Inferior parietal cortex (tissue), 1 donor: Measurements from ENCODE around the gene PARP1.
"Not testable (repeated sequence)": the region's sequence is repeated elsewhere in the genome, so short reads cannot be mapped to it uniquely, and the experiment has no call there.

Experiments used
- DNase-seq: peaks from one replicate; pipeline ENCODE4 v3.0.0-alpha.2; 2016; ENCODE audit errors: extremely low spot score

The PARP1 gene

GRCh38 chr1:226428791-226429461, 21.0 kb upstream of the PARP1 start:
- no peak for DNase-seq

- no peak for DNase-seq
Observed at GRCh38 chr1:226428348-226428747, 20.5 kb upstream of the PARP1 start.

- DNase-seq = no peak
Observed at GRCh38 chr1:226427131-226427530, 19.2 kb upstream of the PARP1 start.

- not testable (repeated sequence) for DNase-seq
Observed at GRCh38 chr1:226426395-226426794, 18.5 kb upstream of the PARP1 start.

- no peak for DNase-seq
Observed at GRCh38 chr1:226425431-226426031, 17.6 kb upstream of the PARP1 start.

GRCh38 chr1:226425004-226425378, 17.1 kb upstream of the PARP1 start:
- DNase-seq = no peak

GRCh38 chr1:226424221-226425003, 16.5 kb upstream of the PARP1 start:
- peak; percentile 64 for DNase-seq

GRCh38 chr1:226422478-226422877, 14.6 kb upstream of the PARP1 start:
- DNase-seq = no peak

GRCh38 chr1:226420897-226421296, 13.0 kb upstream of the PARP1 start:
- DNase-seq = no peak

- DNase-seq = no peak
Observed at GRCh38 chr1:226420328-226420727, 12.4 kb upstream of the PARP1 start.

GRCh38 chr1:226419284-226420029, 11.6 kb upstream of the PARP1 start:
- peak; percentile 74 for DNase-seq

- no peak for DNase-seq
Observed at GRCh38 chr1:226417830-226418546, 10.1 kb upstream of the PARP1 start.

- DNase-seq = no peak
Observed at GRCh38 chr1:226417350-226417749, 9.5 kb upstream of the PARP1 start.

- no peak for DNase-seq
Observed at GRCh38 chr1:226414098-226414698, 6.3 kb upstream of the PARP1 start.

GRCh38 chr1:226411619-226412018, 3.7 kb upstream of the PARP1 start:
- no peak for DNase-seq

- no peak for DNase-seq
Observed at GRCh38 chr1:226410958-226411357, 3.1 kb upstream of the PARP1 start.

- DNase-seq = no peak
Observed at GRCh38 chr1:226409392-226409791, 1.5 kb upstream of the PARP1 start.

GRCh38 chr1:226408285-226409184, 642 bp upstream of the PARP1 start:
- DNase-seq = no peak

- DNase-seq = no peak
Observed at GRCh38 chr1:226407199-226407496, 745 bp downstream of the PARP1 start.

- DNase-seq = no peak
Observed at GRCh38 chr1:226406401-226406881, 1.5 kb downstream of the PARP1 start.
